Activated T-cell treated with anti-CD3 and anti-CD28 coated beads, Interleukin-2, amount 50 U/mL, for 1 hour (primary cell): ENCODE results near the gene PPP1R1B.

Experiments used
- DNase-seq: peaks from one replicate; pipeline ENCODE4 v3.0.0-alpha.2; 2020

The PPP1R1B gene

GRCh38 chr17:39634384-39634871, 7.7 kb downstream of the PPP1R1B start:
- DNase-seq, result peak; percentile 41

GRCh38 chr17:39635614-39636176, 8.9 kb downstream of the PPP1R1B start:
- no peak for DNase-seq

DNA sequence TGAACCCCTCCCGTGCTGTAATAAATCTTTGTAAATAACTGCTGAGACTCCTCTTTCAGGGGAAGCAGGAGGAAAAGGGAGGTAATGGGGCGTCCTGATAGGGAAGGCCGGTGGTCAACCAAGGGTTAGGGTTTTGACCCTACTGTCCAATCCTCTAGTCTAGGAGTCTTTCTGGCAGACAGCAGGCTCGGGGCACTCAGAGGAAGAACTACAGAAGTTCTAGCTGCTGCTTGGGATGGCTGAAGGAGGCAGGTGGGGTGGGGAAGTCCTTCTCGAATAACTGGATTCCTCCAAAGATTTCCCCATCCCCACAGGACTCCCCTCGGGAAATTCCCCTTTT, 9.8 kb downstream of the PPP1R1B start:
- DNase-seq, result no peak

GRCh38 chr17:39636927-39637736, 10.4 kb downstream of the PPP1R1B start, which contains the start of gene STARD3:
Gene STARD3 (plus strand): TSS chr17:39637144. CDS start chr17:39653532, 16,388 bp downstream.
- DNase-seq, result peak; percentile 92

DNA sequence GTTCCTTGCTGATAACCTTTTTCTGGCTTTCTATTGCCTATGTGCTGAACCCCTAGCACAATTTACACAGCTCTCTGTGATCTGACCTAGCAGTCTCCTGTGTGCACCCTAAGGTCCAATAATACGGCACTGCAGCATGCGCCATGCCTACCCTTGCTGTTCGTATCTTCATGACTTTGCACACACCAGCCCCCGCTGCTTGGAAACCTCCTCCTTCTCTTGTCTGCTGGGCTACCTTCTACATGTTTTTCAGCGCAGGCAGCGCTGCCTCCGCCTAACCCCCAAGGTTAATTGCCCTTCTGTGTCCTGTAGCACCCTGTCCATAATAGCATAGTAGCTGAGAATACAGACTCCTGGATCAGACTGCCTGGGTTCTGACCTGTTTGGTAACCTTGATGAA, 11.6 kb downstream of the PPP1R1B start:
- no peak for DNase-seq

GRCh38 chr17:39639043-39639442, 12.3 kb downstream of the PPP1R1B start:
- no peak for DNase-seq

GRCh38 chr17:39639566-39640458, 13.1 kb downstream of the PPP1R1B start:
- DNase-seq, result no peak

DNA sequence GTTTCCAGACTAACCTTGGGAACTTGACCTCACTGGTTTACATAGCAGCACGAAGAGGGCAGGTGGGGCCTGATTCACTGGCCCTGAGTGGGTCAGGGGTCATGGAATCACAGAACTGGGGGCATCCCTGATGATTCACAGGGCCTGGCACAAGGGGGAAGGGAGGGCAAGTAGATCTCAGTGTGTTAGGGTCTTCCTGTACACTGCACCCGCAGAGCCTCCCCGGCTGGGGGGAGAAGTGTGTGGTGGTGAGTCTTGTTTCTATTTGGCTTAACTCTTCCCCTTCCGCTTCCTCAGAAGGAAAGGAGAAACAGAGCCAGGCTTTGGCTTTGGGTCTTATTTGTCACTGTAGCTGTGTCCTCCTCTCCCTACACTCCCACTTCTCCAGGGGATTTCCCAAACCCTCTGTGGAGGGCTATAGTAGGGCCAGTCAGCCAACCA, 13.9 kb downstream of the PPP1R1B start:
- no peak for DNase-seq

- DNase-seq, result no peak
Measured at GRCh38 chr17:39641097-39641496, 14.3 kb downstream of the PPP1R1B start.

- DNase-seq, result no peak
Measured at GRCh38 chr17:39641883-39642282, 15.1 kb downstream of the PPP1R1B start.

GRCh38 chr17:39642291-39643074, 15.7 kb downstream of the PPP1R1B start:
- no peak for DNase-seq

DNA sequence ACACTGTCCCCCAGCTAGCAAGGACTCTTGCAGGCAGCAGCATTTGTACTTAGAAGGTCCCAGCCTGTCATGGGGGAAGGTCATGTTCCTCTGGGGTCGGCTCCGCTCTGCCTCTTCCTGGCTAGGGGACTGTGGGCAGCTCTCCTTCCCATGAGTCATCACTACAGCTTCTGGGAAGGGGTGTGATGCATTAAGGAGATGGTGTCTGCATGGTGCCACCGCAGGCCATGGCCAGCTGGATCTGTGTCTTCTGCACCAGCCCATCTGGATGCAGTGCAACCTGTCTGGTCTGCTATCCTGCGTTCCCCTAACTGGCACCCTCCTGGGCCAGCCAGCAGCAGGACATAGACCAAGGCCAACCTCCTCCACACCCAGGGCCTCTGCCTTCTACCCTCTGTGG, 16.5 kb downstream of the PPP1R1B start:
- DNase-seq, result no peak

DNA sequence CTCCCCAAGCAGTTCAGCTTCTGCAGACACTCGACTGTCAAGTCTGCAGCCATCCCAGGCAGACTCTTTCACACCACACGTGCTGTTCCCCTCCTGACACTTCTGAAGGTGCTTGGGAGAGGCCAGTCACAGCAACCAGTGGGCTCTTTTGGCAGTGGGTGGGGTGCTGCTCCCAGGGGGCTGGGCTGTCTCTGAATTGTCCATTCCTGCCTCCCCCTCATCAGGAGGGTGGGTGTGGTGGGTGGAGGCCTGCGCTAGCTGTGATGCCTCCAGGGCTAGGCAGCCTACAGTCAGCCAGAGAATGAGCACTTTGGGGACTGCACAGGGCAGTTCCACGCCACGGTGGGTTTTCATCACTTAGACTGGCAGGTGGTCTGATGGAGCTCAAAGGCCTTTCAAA, 20.5 kb downstream of the PPP1R1B start:
- DNase-seq, result no peak

GRCh38 chr17:39648616-39649366, 22.0 kb downstream of the PPP1R1B start:
- no peak for DNase-seq

GRCh38 chr17:39650121-39650579, 23.4 kb downstream of the PPP1R1B start:
- DNase-seq, result no peak

DNA sequence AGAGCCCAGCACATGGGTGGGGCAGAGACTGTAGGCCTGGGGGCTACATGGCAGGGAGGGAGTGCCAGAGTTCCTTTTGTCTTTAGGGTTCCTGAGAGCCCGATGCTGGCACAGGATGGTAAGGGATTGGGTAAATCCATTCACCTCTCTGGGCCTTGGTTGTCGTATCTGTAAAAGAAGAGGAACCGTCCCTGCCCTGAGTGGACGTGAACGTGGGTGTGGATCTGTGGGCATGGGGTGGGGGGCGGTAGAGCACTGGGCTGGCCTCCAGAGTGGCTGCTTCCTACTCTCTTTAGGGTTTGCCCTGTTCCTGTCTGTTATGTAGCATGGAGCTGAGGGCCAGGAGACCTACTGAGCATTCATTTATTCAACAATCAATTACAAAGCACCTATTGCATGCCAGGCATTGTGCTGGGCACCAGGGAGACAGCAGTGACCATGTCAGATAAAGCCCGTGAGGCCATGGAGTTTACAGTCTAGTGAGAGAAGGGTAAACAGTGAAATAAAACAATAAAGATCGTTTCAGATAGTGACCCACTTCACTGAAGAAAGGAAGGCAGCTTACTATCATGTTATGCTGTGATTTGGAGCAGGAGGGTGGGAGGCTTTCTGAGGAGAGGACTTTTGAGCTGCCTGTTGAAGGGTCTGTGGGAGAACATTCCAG, 25.3 kb downstream of the PPP1R1B start:
- DNase-seq, result no peak

GRCh38 chr17:39652587-39653315, 26.0 kb downstream of the PPP1R1B start:
- DNase-seq, result no peak

DNA sequence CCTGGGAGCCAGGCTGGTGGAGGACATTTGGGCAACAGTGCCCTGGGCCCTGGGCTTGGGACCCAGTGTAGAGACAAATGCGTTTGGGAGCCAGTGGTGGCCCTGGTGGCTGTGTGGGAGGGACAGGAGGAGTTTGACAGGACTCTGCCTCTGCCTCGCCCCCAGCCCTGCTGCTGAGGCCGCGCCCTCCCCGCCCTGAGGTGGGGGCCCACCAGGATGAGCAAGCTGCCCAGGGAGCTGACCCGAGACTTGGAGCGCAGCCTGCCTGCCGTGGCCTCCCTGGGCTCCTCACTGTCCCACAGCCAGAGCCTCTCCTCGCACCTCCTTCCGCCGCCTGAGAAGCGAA, 26.5 kb downstream of the PPP1R1B start:
- DNase-seq, result no peak

- peak; percentile 80 for DNase-seq
Measured at GRCh38 chr17:39653662-39654331, 27.0 kb downstream of the PPP1R1B start.

DNA sequence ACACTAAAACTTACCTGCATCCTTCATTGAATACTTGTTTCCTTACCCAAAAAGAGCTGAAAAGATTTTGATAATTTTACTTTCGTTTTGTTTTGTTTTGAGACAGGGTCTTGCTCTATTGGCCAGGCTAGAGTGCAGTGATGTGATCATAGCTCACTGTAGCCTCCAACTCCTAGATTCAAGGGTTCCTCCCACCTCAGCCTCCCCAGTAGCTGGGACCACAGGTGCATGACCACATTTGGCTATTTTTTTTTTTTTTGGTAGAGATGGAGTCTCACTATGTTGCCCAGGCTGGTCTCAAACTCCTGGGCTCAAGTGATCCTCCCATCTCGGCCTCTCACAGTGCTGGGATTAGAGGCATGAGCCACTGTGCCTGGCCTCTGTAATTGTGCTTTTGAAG, 28.4 kb downstream of the PPP1R1B start:
- no peak for DNase-seq
